Measurements from ENCODE around the gene BCL2.

BCL2 gene

GRCh38 chr18:63088262-63088661 lies 231.3 kb downstream of the BCL2 start:
- no peak for DNase-seq (ENCODE audit: low read depth, low spot score)

GRCh38 chr18:63087421-63088230 lies 231.9 kb downstream of the BCL2 start:
- no peak for DNase-seq (ENCODE audit: low read depth, low spot score)

- no peak for DNase-seq (ENCODE audit: low read depth, low spot score)
Observed at GRCh38 chr18:63085611-63086010, 234.0 kb downstream of the BCL2 start.

- DNase-seq (ENCODE audit: low read depth, low spot score) = no peak
Observed at GRCh38 chr18:63084219-63084618, 235.3 kb downstream of the BCL2 start.

GRCh38 chr18:63083555-63083954 lies 236.0 kb downstream of the BCL2 start:
- no peak for DNase-seq (ENCODE audit: low read depth, low spot score)

GRCh38 chr18:63083020-63083531 lies 236.5 kb downstream of the BCL2 start:
- DNase-seq (ENCODE audit: low read depth, low spot score) = no peak

- no peak for DNase-seq (ENCODE audit: low read depth, low spot score)
Observed at GRCh38 chr18:63082366-63083019, 237.1 kb downstream of the BCL2 start.

GRCh38 chr18:63079114-63079513 lies 240.5 kb downstream of the BCL2 start:
- peak; percentile 68 for DNase-seq (ENCODE audit: low read depth, low spot score)

GRCh38 chr18:63078471-63078870 lies 241.1 kb downstream of the BCL2 start:
- no peak for DNase-seq (ENCODE audit: low read depth, low spot score)

GRCh38 chr18:63074981-63075404 lies 244.6 kb downstream of the BCL2 start:
- no peak for DNase-seq (ENCODE audit: low read depth, low spot score)

- no peak for DNase-seq (ENCODE audit: low read depth, low spot score)
Observed at GRCh38 chr18:63073481-63073880, 246.1 kb downstream of the BCL2 start.

All from iPS DF 19.7 (cell line).